Suprapubic skin (tissue), 4 donors: ENCODE results near the gene NCK2. TPM values are rescaled to one million over a fixed set of nuclear protein-coding genes. Genes with fewer than 3 reads are reported as not detected.

Experiments
- DNase-seq, 2 donors: peaks; one replicate each; pipeline ENCODE4 v3.0.0-alpha.2; 2019; ENCODE audit warnings: low spot score in 2 of 2
- H3K27ac ChIP-seq: fragments of 200-600 bp; sonication (generic); one replicate; pipeline ENCODE4 v1.5.1; 2019
- H3K27me3 ChIP-seq: fragments of 200-600 bp; sonication (generic); one replicate; pipeline ENCODE4 v1.5.1; 2019
- H3K36me3 ChIP-seq: fragments of 200-600 bp; sonication (generic); one replicate; pipeline ENCODE4 v1.5.1; 2019
- H3K4me1 ChIP-seq: fragments of 200-600 bp; sonication (generic); one replicate; pipeline ENCODE4 v1.5.1; 2019
- H3K4me3 ChIP-seq: fragments of 200-600 bp; sonication (generic); one replicate; pipeline ENCODE4 v1.5.1; 2019; ENCODE audit warnings: mild to moderate bottlenecking
- H3K9me3 ChIP-seq: fragments of 200-600 bp; sonication (generic); one replicate; pipeline ENCODE4 v1.5.1; 2019
- EP300 ChIP-seq: sonication (generic); formaldehyde crosslinking; IDR thresholded peaks from one replicate; pipeline ENCODE4 v1.6.1; 2017; ENCODE audit warnings: antibody characterized with exemption
- POLR2A ChIP-seq, 2 donors: fragments of 450-650 bp; IDR thresholded peaks; one replicate each; pipeline ENCODE4 v1.6.1; 2017; ENCODE audit warnings: antibody characterized with exemption in 2 of 2, mild to moderate bottlenecking in 2 of 2, moderate library complexity in 2 of 2
- POLR2AphosphoS5 ChIP-seq, 3 donors: sonication (generic); formaldehyde crosslinking; IDR thresholded peaks; one replicate each; pipeline ENCODE4 v1.6.1; 2017; ENCODE audit warnings: antibody characterized with exemption in 3 of 3
- WGBS: methylation state at CpG from one replicate; pipeline ENCODE4 v1.1.5; 2018; 5-methylcytosine and 5-hydroxymethylcytosine counted together
- total RNA-seq, 4 donors: library from RNA; depleted of rRNA; stranded (reverse); fragments of >200 nt; gene quantifications; one replicate each; pipeline ENCODE4 v1.1.0, GENCODE V29; 2016
- TF ChIP-seq, protein P1 (sequence below), 2 donors: fragments of 200-600 bp in 1 of 2; fragments of 450-650 bp in 1 of 2; sonication (generic) in 1 of 2; IDR thresholded peaks; one replicate each; pipeline ENCODE4 v1.5.1; 2016 to 2019; ENCODE audit warnings: antibody characterized with exemption in 2 of 2, mild to moderate bottlenecking in 1 of 2, moderate library complexity in 1 of 2

The NCK2 gene
- total RNA-seq, 4 donors from 2014 or later, result 40.1 to 59.4 (median 49.2) TPM

DNA sequence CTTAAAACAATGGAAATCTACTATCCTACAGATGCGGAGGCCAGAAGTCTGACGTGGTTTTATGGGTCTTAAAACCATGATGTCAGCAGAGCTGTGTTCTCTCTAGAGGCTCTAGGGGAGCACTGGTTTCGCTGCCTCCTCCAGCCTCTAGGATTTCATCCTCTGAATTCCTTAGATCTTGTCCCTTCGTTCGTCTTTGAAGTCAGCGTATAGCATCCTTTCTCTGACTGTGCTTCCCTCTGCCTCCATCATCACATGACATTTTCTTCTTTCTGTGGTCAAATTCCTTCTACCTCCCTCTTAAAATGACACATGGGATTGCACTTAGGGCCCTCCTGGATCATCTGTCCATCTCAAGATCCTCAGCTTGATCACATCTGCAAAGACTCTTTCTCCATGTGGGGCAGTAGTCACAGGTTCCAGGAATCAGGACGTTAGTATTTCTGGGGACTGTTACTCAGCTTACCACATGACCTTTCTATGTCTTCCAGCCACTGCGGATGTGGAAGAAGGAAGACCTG, 22.7 kb upstream of the NCK2 start:
- DNase-seq, result no peak
- WGBS, result 73% methylated on average over 8 of the region's 8 CpGs
- Histone ChIP-seq H3K9me3 (no peaks in the 10 kb centered on the region), H3K36me3 (no peaks in the 10 kb centered on the region), H3K27me3 (no peaks in the 10 kb centered on the region), H3K27ac (no peak overlapping the region), H3K4me1 (no peaks in the 10 kb centered on the region), H3K4me3 (no peak overlapping the region)
- no peak for TF ChIP-seq POLR2A (IDR thresholded peaks at IDR 0.05)
- TF ChIP-seq POLR2AphosphoS5 (IDR thresholded peaks at IDR 0.05), result no peak
- no peak for TF ChIP-seq EP300
- TF ChIP-seq, protein P1, sequence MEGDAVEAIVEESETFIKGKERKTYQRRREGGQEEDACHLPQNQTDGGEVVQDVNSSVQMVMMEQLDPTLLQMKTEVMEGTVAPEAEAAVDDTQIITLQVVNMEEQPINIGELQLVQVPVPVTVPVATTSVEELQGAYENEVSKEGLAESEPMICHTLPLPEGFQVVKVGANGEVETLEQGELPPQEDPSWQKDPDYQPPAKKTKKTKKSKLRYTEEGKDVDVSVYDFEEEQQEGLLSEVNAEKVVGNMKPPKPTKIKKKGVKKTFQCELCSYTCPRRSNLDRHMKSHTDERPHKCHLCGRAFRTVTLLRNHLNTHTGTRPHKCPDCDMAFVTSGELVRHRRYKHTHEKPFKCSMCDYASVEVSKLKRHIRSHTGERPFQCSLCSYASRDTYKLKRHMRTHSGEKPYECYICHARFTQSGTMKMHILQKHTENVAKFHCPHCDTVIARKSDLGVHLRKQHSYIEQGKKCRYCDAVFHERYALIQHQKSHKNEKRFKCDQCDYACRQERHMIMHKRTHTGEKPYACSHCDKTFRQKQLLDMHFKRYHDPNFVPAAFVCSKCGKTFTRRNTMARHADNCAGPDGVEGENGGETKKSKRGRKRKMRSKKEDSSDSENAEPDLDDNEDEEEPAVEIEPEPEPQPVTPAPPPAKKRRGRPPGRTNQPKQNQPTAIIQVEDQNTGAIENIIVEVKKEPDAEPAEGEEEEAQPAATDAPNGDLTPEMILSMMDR (IDR thresholded peaks at IDR 0.05), result no peak

DNA sequence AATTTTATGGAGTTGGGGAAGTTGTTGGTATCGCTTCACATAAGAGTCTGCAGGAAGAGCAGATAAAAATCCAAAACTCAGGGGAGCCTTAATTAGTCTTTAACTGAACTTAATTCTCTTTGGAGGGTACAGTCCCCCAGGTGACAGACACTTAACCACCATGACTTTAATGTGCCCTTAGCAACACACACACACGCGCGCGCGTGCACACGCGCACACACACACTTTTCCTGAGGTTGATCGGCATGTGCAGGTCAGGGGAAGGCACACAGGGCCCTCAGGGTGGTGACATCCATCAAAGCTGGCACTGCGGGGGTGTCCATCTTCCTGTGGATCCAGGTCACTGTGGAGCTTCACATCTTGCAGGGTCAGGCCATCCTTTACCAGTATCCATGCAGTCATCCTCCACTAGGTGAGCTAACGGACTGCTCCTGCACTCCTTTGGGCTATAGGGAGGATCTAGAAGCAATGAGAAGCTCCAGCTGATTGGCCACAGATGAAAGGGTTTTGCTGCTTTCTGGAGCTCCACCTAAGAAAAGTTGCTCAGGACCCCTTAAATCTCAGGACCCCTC, 21.9 kb upstream of the NCK2 start:
- no peaks in the 10 kb centered on the region for H3K36me3 ChIP-seq
- H3K27me3 ChIP-seq, result no peaks in the 10 kb centered on the region
- H3K27ac ChIP-seq, result no peak overlapping the region
- WGBS, result 81% methylated on average over 11 of the region's 11 CpGs
- no peaks in the 10 kb centered on the region for H3K9me3 ChIP-seq
- DNase-seq, result no peak
- no peak overlapping the region for H3K4me3 ChIP-seq
- TF ChIP-seq POLR2AphosphoS5 (IDR thresholded peaks at IDR 0.05) (no peak), EP300 (no peak), POLR2A (IDR thresholded peaks at IDR 0.05) (no peak)
- TF ChIP-seq, protein P1 (IDR thresholded peaks at IDR 0.05), result no peak
- H3K4me1 ChIP-seq, result no peaks in the 10 kb centered on the region

DNA sequence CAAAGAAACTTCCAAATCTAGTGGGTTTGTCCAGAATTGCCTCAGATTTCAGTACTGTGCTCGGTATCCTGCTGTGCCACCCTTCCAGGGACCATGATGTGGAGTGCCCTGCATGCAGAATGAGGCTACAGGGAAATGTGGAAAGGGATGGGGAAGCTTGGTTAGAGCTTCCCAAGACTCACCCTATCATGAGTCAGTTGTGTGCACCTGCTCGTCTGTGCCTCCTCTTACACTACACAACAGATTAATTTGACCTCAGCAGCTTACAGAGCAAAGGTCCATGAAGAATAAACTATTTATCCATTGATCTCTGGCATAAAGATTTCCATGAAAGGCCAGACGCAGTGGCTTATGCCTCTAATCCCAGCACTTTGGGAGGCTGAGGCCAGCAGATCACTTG, 21.3 kb upstream of the NCK2 start:
- no peak for TF ChIP-seq EP300
- TF ChIP-seq, protein P1 (IDR thresholded peaks at IDR 0.05), result no peak
- TF ChIP-seq POLR2AphosphoS5 (IDR thresholded peaks at IDR 0.05), result no peak
- no peak for TF ChIP-seq POLR2A (IDR thresholded peaks at IDR 0.05)
- WGBS, result 87% methylated on average over 3 of the region's 3 CpGs

DNA sequence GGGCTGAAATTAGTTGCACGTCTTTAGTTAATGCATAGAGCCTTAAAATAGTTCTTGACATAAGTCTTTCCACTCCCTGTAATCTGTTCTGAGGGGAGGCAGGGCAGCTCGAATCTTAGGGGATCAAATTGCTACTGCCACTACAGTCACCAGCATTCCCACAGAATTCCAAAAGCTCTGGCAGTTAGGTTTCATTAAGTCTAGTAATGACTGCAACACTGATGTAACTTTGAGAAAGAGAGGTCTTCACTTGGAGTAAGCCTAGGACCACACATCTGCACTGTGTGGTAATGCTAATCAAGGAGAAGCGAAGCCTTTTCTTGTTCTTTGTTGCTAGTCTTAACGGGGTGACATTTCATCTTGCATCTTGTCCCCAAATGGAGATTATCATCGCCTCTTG, 19.3 kb upstream of the NCK2 start:
- Histone ChIP-seq H3K4me1 (no peaks in the 10 kb centered on the region), H3K27me3 (no peaks in the 10 kb centered on the region), H3K9me3 (peaks cover 5% of the 10 kb centered on the region), H3K4me3 (no peak overlapping the region), H3K36me3 (no peaks in the 10 kb centered on the region), H3K27ac (no peak overlapping the region)
- 60% methylated on average over 5 of the region's 5 CpGs for WGBS
- no peak for DNase-seq
- TF ChIP-seq POLR2A (IDR thresholded peaks at IDR 0.05), result no peak
- TF ChIP-seq POLR2AphosphoS5 (IDR thresholded peaks at IDR 0.05), result no peak
- no peak for TF ChIP-seq EP300
- TF ChIP-seq, protein P1 (IDR thresholded peaks at IDR 0.05), result no peak

More for the DNA sequence above, 21.3 kb upstream of the NCK2 start:
- H3K9me3 ChIP-seq, result no peaks in the 10 kb centered on the region
- no peak overlapping the region for H3K4me3 ChIP-seq
- H3K27me3 ChIP-seq, result no peaks in the 10 kb centered on the region
- H3K27ac ChIP-seq, result no peak overlapping the region
- H3K4me1 ChIP-seq, result no peaks in the 10 kb centered on the region
- no peaks in the 10 kb centered on the region for H3K36me3 ChIP-seq
- DNase-seq, result no peak

DNA sequence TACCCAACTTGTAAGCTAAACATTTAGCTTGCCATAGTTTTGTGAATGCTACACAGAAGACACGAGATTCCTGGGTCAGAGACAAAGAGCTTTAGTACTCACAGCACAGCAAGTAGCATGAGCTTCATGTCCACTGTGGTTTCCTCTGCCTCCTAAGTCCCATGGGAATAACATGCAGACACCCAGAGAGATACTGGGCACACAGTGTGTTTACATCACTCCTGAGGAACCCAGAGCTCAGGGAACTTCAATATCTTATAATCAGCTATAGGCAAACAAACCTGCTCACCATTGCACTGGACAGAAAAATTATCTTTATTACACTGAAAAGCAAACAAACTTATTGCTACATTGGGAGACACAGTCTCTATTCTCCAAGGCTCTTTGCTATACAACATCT, 14.5 kb upstream of the NCK2 start:
- no peak for DNase-seq
- Histone ChIP-seq H3K36me3 (no peaks in the 10 kb centered on the region), H3K4me3 (no peak overlapping the region), H3K9me3 (peaks cover 5% of the 10 kb centered on the region), H3K27ac (no peak overlapping the region), H3K4me1 (peaks cover 3% of the 10 kb centered on the region), H3K27me3 (peaks cover 7% of the 10 kb centered on the region)
- TF ChIP-seq, protein P1 (IDR thresholded peaks at IDR 0.05), result no peak
- TF ChIP-seq EP300 (no peak), POLR2A (IDR thresholded peaks at IDR 0.05) (no peak), POLR2AphosphoS5 (IDR thresholded peaks at IDR 0.05) (no peak)
- WGBS, result 83% methylated on average over 1 of the region's 1 CpG
